ENCODE data around the gene EIF4A3. TPM values are rescaled to one million over a fixed set of nuclear protein-coding genes. Genes with fewer than 3 reads are reported as not detected.

Gene EIF4A3
- polyA plus RNA-seq, 2 of the 4 experiments (the other 2 are of a cell fraction) = 181 to 189 TPM

DNA sequence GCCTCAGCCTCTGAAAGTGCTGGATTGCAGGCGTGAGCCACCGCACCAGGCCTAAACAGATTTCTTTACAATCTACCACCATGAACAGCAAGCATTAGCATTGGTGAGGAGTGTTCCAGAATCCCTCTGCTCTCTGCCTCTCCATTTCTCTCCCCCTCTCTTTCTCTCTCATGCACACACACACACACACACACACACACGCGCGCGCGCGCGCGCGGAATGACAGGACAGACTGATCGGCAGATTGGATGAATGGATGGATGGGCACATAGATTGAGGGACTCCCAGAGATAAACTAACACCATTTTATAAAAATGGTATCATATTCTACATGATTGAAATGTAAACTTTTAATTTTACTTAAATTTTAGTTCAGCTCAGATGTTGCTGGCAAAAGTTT lies 26.2 kb upstream of the EIF4A3 start:
- Histone ChIP-seq H3K4me1 (peaks cover 11% of the 10 kb centered on the region), H3K27ac (no peak overlapping the region), H3K4me3 (no peak overlapping the region), H3K9me3 (no peaks in the 10 kb centered on the region), H3K4me2 (no peak overlapping the region)
- TF ChIP-seq ZNF302 (CRISPR knock-in tag; IDR thresholded peaks at IDR 0.05) (no peak), GATA3 (IDR thresholded peaks at IDR 0.05; ENCODE audit: borderline replicate concordance) (no peak), RNF2 (IDR thresholded peaks at IDR 0.05; ENCODE audit: borderline replicate concordance, low read depth) (no peak), KDM1A (IDR thresholded peaks at IDR 0.05; ENCODE audit: low read depth) (no peak), TFCP2L1 (CRISPR knock-in tag; IDR thresholded peaks at IDR 0.05) (no peak), CHD2 (IDR thresholded peaks at IDR 0.05; ENCODE audit: low read length, partially characterized antibody) (no peak), SMC3 (IDR thresholded peaks at IDR 0.05) (no peak), RFX5 (IDR thresholded peaks at IDR 0.05) (no peak), PHF8 (IDR thresholded peaks at IDR 0.05; ENCODE audit: borderline replicate concordance, low read depth) (no peak), POLR2A (IDR thresholded peaks at IDR 0.05; ENCODE audit: low read length) (no peak), BHLHE40 (IDR thresholded peaks at IDR 0.05; ENCODE audit: low read depth, low read length) (no peak), HOXB5 (CRISPR knock-in tag; IDR thresholded peaks at IDR 0.05) (no peak), MAZ (IDR thresholded peaks at IDR 0.05; ENCODE audit: borderline replicate concordance, low read depth, low read length) (no peak), ZFP36 (IDR thresholded peaks at IDR 0.05; ENCODE audit: borderline replicate concordance, partially characterized antibody) (no peak), RAD21 (conservative IDR thresholded peaks at IDR 0.05 in 1 of 2, IDR thresholded peaks at IDR 0.05 in 1 of 2) (no peak)
- TF ChIP-seq, protein P1, sequence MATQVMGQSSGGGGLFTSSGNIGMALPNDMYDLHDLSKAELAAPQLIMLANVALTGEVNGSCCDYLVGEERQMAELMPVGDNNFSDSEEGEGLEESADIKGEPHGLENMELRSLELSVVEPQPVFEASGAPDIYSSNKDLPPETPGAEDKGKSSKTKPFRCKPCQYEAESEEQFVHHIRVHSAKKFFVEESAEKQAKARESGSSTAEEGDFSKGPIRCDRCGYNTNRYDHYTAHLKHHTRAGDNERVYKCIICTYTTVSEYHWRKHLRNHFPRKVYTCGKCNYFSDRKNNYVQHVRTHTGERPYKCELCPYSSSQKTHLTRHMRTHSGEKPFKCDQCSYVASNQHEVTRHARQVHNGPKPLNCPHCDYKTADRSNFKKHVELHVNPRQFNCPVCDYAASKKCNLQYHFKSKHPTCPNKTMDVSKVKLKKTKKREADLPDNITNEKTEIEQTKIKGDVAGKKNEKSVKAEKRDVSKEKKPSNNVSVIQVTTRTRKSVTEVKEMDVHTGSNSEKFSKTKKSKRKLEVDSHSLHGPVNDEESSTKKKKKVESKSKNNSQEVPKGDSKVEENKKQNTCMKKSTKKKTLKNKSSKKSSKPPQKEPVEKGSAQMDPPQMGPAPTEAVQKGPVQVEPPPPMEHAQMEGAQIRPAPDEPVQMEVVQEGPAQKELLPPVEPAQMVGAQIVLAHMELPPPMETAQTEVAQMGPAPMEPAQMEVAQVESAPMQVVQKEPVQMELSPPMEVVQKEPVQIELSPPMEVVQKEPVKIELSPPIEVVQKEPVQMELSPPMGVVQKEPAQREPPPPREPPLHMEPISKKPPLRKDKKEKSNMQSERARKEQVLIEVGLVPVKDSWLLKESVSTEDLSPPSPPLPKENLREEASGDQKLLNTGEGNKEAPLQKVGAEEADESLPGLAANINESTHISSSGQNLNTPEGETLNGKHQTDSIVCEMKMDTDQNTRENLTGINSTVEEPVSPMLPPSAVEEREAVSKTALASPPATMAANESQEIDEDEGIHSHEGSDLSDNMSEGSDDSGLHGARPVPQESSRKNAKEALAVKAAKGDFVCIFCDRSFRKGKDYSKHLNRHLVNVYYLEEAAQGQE (IDR thresholded peaks at IDR 0.05) = no peak
- TF ChIP-seq, protein P2, sequence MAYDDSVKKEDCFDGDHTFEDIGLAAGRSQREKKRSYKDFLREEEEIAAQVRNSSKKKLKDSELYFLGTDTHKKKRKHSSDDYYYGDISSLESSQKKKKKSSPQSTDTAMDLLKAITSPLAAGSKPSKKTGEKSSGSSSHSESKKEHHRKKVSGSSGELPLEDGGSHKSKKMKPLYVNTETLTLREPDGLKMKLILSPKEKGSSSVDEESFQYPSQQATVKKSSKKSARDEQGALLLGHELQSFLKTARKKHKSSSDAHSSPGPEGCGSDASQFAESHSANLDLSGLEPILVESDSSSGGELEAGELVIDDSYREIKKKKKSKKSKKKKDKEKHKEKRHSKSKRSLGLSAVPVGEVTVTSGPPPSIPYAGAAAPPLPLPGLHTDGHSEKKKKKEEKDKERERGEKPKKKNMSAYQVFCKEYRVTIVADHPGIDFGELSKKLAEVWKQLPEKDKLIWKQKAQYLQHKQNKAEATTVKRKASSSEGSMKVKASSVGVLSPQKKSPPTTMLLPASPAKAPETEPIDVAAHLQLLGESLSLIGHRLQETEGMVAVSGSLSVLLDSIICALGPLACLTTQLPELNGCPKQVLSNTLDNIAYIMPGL (CRISPR knock-in tag; IDR thresholded peaks at IDR 0.05; ENCODE audit: borderline replicate concordance) = no peak
- POLR2A ChIA-PET = interaction anchor here (0.7 kb wide), 1 partner anchor 876 kb away, joined by 3 read pairs; no protein-coding TSS in a partner anchor
- WGBS (ENCODE audit: missing lambda C conversion rate) = 96% methylated on average over 12 of the region's 12 CpGs
- CTCF ChIA-PET = interaction anchor here (0.6 to 1.3 kb wide), 3 partner anchors 25 to 71 kb away, joined by 3 to 4 read pairs (median 4); partner anchors contain the start of gene GAA
- no peak for ATAC-seq
- FAIRE-seq = no peak
- no peak for DNase-seq (ENCODE audit: low read depth in 1 of 2, low spot score in 1 of 2)

DNA sequence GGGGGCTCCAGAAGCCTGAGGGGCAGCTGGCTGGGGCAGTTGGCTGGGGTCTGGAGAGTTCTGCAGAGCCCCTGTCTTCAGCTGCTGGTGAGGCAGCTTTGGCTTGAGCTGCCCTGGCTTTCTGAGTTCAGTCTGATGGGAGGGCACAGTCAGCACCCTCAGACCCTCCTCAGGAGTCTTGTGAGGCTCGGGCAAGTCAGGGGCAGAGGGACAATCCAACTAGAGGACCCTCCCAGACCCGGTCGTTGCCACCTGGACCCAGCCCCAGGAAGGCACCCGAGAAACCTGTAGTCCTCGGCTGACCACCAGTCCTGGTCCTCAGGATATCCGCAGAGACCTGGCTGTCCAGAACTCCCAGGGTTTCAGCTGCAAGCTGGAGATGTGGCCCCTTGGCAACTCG lies 24.8 kb upstream of the EIF4A3 start:
- TF ChIP-seq MAFK (IDR thresholded peaks at IDR 0.05; ENCODE audit: partially characterized antibody) (no peak), HEYL (CRISPR knock-in tag; IDR thresholded peaks at IDR 0.05) (no peak), KDM1A (IDR thresholded peaks at IDR 0.05; ENCODE audit: low read depth) (no peak), FOSB (CRISPR knock-in tag; IDR thresholded peaks at IDR 0.05) (no peak), NPAS2 (CRISPR knock-in tag; IDR thresholded peaks at IDR 0.05; ENCODE audit: borderline replicate concordance) (no peak), BHLHE40 (IDR thresholded peaks at IDR 0.05; ENCODE audit: low read depth, low read length) (no peak)
- TF ChIP-seq, protein P3, sequence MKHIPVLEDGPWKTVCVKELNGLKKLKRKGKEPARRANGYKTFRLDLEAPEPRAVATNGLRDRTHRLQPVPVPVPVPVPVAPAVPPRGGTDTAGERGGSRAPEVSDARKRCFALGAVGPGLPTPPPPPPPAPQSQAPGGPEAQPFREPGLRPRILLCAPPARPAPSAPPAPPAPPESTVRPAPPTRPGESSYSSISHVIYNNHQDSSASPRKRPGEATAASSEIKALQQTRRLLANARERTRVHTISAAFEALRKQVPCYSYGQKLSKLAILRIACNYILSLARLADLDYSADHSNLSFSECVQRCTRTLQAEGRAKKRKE (CRISPR knock-in tag; IDR thresholded peaks at IDR 0.05; ENCODE audit: low read depth) = no peak
- ChIA-PET POLR2A (no interaction called here), CTCF (interaction anchor here (0.8 to 2.1 kb wide), 4 partner anchors 12 to 89 kb away, joined by 3 to 6 read pairs (median 4); no protein-coding TSS in a partner anchor)
- Histone ChIP-seq H3K4me1 (peaks cover 11% of the 10 kb centered on the region), H3K9me3 (no peaks in the 10 kb centered on the region), H3K4me3 (no peak overlapping the region), H3K4me2 (no peak overlapping the region), H3K27ac (no peak overlapping the region)
- WGBS (ENCODE audit: missing lambda C conversion rate) = 58% methylated on average over 7 of the region's 7 CpGs
- FAIRE-seq = no peak
- no peak for ATAC-seq
- no peak for DNase-seq (ENCODE audit: low read depth in 1 of 2, low spot score in 1 of 2)
